GM18951 (cell line): ENCODE results near the gene NPRL2.

Source experiments
- POLR2A ChIP-seq: IDR thresholded peaks from 4 replicates; pipeline ENCODE4 v1.6.1; 2011; ENCODE audit warnings: mild to moderate bottlenecking; ENCODE audit not compliant: insufficient read length, insufficient read depth; ENCODE audit errors: extremely low read depth
- in situ Hi-C: fragments of 300-500 bp; cut with MboI; formaldehyde crosslinking; loops from one replicate; pipeline ENCODE4 v1.12.0; 2022; ENCODE audit warnings: low sequenced_read_pairs, mixed read lengths, inconsistent platforms; ENCODE audit not compliant: unreplicated experiment

The NPRL2 gene

GRCh38 chr3:50364573-50365079 lies 14.1 kb upstream of the NPRL2 start:
- in situ Hi-C loops: no loop called here
- no peak for TF ChIP-seq POLR2A

GRCh38 chr3:50359760-50360110 lies 9.2 kb upstream of the NPRL2 start:
- in situ Hi-C loops: no loop called here
- TF ChIP-seq POLR2A: no peak

DNA sequence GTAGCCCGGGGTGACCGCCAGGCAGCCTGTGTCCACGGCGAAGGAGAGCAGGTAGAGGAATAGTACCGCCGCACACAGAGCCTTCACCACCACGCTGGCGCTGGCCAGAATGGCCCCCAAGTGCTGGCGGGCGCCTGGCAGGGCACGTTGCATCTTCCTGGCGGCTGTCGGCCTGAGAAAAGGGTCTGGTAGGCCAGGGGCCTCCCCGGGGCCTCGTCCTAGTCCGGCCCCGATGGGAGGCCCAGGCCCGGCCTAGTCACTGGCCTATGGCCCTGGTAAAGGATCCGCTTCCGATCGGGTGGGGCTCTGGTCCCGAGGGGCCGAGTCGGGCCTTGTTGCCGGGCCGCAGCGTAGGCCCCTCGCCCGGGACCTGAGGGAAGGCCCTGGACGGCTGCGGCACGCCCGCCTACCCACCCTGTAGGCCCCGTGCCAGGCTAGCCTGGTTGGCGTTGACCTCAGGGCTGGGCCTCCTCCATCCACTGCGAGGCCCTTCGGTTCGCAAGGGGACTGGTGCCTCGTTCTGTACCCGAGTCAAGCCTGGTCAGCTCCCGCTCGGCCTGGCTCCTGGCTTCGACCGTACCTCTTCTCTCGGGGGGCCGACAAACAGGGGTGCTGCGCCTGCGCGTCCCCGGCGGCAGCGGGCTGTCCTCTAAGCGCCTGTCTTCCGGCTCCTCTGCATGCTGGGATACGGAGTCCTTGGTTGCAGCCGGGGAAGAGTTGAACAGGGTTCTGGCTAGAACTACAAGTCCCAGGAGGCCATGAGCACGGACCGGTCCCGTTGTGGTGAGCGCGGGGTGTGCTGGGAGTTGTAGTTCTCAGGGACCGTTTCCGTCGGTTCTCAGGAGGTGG lies 8.6 kb upstream of the NPRL2 start, which contains the start of gene TMEM115:
Gene TMEM115, minus strand, starts transcription at position 611 of the 849 bp plus-strand sequence. Its CDS starts 458 bp downstream, at position 153.
- in situ Hi-C loops: no loop called here
- TF ChIP-seq POLR2A: peak; percentile 68

DNA sequence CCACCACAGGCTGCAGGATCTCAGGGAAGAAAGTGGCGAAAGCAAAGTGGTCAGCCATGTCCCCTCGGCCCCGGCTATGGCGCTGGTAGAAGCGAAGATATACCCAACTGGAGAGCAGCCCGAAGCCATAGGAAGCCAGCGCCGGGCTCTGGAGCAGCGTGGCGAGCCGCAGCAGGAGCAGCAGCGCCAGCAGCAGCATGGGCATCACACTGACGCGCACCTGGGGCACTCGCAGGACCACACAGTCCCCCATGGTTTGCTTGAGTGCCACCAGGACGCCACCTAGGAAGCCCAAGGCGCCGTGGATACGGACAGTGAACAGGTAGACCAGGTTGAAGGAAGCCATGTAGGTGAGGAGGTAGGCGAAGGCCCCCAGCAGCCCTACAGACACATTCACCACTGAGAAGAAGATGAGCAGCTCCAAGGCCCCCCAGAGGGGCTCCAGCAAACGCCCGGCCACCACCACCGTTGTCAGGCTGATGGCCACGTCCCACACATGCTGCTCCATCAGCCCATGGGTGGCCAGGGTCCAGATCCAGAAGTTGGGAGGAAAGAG lies 7.9 kb upstream of the NPRL2 start:
- no peak for TF ChIP-seq POLR2A

GRCh38 chr3:50357481-50357880 lies 6.9 kb upstream of the NPRL2 start:
- in situ Hi-C loops: no loop called here
- no peak for TF ChIP-seq POLR2A

More for the DNA sequence above, 7.9 kb upstream of the NPRL2 start:
- in situ Hi-C loops: no loop called here

DNA sequence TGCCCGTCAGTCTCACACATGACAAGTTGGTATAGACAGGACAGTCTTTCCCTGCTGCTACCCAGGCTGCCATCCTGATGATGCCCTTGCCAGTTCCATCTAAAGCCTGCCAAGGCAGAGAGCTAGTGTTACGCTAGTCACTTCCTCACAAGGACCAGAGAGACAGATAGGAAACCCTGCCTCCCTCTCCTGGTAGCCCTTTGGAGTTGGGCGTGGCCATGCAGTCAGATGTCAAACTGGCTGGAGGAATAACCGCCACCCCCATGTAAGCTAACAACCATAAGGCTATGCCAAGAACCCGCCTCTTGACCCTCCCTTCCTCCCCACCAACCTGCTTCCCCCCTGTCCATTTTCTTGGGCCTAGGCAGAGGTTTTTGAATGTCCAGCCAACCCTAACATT lies 6.0 kb upstream of the NPRL2 start:
- TF ChIP-seq POLR2A: no peak
- in situ Hi-C loops: no loop called here

DNA sequence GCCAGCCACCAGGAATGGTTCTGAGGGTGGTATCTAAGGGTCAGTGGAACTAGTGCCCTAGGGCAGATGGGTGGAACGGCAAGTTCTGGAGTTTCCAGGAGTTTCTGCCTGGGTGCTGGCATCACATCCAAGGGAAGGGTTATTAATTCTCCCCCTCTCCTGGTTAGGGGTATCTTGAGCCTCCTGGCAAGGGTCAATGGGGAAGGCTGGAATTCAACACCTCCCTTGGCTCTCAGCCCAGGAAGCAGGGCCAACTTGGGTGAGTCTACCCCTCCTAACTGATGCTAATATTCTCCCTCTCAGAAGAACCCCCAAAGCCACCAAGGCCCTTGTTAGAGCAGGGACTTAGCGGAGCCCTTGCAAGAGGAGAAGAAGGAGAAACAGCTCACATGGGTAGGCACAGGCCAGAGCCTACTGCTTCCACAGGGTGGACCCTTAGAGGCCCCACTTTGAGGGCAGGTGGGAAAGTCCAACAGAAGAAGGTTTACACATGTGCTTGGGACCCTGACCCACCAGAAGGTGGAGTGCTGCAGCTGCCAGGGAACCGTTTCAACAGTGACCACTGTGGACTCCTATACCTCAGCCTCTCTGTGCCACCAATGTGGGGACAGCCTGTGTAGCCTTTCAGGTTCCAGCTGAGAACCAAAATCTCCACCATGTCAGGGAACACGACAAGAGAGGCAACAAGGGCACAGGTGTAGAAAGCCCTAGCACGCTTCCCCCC lies 5.4 kb upstream of the NPRL2 start:
- TF ChIP-seq POLR2A: no peak
- in situ Hi-C loops: no loop called here

DNA sequence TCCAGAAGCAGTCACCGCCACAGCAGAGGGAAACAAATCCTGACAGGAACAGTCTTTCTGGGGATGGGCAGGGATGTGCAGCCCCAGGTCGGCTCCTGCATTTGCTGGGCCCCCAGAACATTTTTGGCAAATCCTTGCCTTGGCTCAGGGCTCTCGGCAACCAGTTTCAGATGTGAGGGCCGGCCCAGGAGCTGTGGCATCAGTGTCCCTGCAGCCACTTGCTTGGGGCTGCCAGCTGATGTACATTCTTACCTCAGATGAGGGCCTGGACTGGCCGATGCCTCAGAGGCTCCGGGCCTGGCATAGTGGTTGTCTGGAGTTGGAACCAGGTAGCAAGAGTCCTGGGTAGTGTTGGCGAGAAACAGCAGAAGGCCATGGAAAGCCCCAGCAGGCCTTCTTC lies 4.3 kb upstream of the NPRL2 start:
- in situ Hi-C loops: no loop called here
- no peak for TF ChIP-seq POLR2A

DNA sequence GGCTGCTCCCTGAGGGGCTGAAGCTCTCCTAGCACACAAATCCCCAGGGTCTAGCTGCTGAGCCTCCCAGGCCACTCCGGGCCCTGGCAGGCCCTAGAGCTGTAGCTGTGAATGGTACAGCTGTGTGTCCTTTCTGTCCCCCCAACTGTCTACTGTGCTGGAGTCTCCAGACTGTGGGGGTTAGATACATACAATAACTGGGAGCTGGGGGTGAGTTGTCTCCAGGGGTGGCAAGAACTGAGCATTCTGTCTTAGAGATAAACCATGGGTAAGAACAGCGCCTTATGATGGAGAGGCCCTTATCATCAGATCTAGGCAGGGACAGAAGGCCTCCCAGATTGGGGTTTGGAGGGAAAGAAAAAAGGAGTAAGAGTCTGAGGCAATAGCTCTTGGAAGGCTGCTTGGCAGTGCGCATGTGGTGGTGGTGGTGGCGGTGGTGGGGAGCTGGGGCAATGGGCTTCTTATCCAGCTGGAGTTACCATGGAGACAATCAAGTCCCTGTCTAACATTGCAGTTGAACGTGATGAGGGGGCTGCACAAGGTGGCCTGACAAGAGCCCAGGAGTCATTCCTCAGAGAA lies 3.7 kb upstream of the NPRL2 start:
- TF ChIP-seq POLR2A: no peak
- in situ Hi-C loops: no loop called here

DNA sequence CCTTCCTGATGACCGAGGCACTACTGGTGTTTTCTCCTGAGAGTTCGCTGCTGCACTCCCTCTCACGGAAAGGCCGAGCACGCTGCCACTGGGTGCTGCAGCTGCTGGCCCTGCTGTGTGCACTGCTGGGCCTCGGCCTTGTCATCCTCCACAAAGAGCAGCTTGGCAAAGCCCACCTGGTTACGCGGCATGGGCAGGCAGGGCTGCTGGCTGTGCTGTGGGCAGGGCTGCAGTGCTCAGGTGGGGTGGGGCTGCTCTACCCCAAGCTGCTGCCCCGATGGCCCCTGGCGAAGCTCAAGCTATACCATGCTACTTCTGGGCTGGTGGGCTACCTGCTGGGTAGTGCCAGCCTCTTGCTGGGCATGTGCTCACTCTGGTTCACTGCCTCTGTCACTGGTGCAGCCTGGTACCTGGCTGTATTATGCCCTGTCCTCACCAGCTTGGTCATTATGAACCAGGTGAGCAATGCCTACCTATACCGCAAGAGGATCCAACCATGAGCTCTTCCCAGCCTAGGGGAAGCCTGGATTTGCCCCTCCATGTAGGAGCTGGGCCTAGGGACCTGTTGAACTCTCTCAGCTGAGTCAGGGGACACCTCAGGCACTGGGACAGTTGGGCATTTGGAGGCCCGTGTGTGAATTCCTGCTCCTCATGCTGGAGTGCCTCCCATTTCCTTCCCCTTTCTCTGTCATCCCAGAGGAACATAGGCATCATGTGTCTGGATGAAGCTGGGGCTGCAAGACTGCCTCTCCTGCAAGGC lies 2.9 kb upstream of the NPRL2 start:
- no peak for TF ChIP-seq POLR2A
- in situ Hi-C loops: no loop called here

GRCh38 chr3:50352781-50353180 lies 2.2 kb upstream of the NPRL2 start:
- in situ Hi-C loops: no loop called here
- TF ChIP-seq POLR2A: no peak

GRCh38 chr3:50351323-50351697 lies 735 bp upstream of the NPRL2 start:
- no peak for TF ChIP-seq POLR2A
- in situ Hi-C loops: no loop called here

DNA sequence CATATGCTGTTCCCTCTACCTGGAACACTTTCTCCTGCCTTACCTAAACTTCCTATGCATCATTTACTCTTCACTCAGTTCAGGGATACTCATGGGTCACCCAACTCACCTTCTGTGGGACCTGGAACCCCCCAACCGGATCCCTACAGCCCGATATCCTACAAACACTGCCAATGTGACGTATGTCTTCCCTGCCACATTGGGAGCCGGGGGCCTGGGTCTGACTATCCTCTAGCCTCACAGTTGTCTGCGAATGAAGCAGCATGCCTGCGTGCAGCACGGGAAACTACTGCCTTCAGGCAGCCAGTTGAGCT lies 405 bp downstream of the NPRL2 start:
- in situ Hi-C loops: no loop called here
- TF ChIP-seq POLR2A: no peak
